OCI-LY3 (cell line): Measurements from ENCODE around the gene ZBTB42.

Source experiments
- CTCF ChIP-seq: fragments of 200-600, 300-600 bp; sonication (generic); IDR thresholded peaks from 2 replicates; pipeline ENCODE4 v1.5.1; 2014; ENCODE audit warnings: antibody characterized with exemption, low read length, low read depth
- EZH2phosphoT487 ChIP-seq: fragments of 200-600 bp; shearing (Covaris generic); IDR thresholded peaks from 2 replicates; pipeline ENCODE4 v1.6.1; 2018; ENCODE audit warnings: antibody characterized with exemption, mixed run types, low read depth

GRCh38 chr14:104784846-104785707 lies 15.8 kb upstream of the ZBTB42 start:
- TF ChIP-seq CTCF, result no peak
- TF ChIP-seq EZH2phosphoT487, result no peak
